ENCODE data around the gene ANKHD1.

Gene ANKHD1

GRCh38 chr5:140545606-140546005, 144.0 kb downstream of the ANKHD1 start:
- no peak for DNase-seq

DNA sequence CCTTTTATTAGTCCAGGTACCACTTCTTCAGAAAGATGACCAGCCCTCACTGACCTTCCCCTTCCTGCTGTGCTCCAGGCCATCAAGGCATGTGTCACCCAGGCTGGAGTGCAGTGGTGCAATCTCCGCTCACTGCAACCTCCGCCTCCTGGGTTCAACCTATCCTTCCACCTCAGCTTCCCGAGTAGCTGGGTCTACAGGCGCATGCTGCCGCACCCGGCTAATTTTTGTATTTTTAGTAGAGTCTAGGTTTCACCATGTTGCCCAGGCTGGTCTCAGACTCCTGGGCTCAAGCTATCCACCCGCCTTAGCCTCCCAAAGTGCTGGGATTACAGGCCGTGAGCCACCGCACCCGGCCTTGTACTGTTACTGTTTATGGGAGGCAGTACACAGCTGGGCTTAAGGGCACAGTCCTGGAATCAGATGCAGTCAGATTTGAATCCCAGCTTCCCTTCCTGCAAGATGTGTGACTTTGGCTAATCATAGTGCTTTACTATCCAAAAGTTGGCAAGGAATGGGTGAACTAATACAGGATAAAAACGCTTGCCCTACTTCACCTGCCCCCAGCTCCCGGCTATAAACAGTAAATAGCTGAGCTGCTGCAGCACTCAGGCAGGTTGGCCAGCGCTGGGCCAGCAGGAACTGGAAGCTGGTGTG, 145.3 kb downstream of the ANKHD1 start:
- DNase-seq, result no peak

DNA sequence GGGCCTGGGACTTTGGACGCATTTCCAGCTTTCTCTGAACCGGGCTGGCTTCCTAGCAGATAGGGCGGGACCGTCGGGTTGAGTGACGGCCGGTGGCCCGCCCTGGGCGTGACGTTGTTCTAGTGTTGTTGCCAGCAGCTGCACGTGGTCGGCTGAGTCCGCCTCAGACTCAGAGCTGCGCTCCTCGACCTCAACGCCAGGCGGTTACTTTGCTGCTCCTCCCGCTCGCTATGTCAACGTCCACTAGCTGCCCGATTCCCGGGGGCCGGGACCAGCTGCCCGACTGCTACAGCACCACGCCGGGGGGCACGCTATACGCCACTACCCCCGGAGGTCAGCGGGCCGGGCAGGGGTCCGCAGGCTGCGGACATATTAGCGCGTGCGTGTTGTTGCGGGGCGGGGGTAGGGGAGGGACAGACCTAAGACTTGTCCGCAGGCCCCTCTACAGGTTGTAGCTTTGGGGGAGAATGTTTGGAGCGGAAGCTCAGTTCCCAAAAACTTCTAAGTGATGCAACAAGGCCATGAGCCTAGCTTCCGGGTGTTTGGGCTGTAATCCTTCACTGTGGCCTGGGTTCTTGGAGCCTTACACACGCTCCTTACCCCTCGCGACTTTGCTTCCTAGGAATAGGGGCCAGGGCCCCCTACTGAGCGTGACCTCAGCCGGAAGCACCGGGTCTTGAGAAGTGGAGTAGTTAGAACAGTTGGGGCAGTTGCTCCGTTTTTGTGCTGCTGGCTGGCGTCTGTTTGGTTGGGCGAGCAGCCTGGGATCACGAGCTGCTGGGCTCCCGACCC, 146.1 kb downstream of the ANKHD1 start, which contains the start of gene EIF4EBP3:
Gene EIF4EBP3, plus strand, starts transcription at position 155 of the 792 bp plus-strand sequence. Its CDS starts 76 bp downstream, at position 231.
- peak; percentile 87 for DNase-seq

DNA sequence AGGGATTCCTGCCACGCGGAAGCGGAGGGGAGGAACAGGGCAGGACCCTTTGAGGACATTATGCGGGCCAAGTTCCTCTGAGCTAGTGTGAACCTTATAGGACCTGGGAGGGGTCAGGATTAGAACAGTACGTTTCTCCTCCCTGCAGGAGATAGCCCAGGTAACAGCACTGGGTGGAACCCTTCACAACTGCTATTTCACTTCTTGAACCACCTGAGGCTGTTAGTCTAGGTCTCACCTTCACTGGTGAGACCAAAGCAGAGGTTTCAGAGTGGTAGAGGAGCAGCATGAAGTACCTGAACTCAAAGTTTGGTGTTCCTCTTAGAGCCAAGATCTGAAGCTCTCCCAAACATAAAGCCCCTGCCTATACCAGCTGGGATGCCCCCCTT, 146.7 kb downstream of the ANKHD1 start:
- DNase-seq, result no peak

DNA sequence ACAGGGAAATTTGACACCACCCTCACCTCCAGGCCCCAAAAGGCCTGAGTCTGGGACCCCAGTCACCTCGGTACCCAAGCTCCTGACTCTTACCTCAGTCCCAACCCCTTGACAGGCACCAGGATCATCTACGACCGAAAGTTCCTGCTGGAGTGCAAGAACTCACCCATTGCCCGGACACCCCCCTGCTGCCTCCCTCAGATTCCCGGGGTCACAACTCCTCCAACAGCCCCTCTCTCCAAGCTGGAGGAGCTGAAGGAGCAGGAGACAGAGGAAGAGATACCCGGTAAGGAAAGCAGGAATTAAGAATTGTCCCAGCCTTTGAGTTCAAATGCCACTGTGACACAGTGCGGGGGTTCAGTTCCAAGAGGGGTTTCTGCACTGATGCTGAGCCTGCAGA, 147.2 kb downstream of the ANKHD1 start:
- no peak for DNase-seq

- DNase-seq, result no peak
These were observed 147.9 kb downstream of the ANKHD1 start for GRCh38 chr5:140549237-140550144.

- DNase-seq, result no peak
These were observed 148.8 kb downstream of the ANKHD1 start for GRCh38 chr5:140550147-140551079.

DNA sequence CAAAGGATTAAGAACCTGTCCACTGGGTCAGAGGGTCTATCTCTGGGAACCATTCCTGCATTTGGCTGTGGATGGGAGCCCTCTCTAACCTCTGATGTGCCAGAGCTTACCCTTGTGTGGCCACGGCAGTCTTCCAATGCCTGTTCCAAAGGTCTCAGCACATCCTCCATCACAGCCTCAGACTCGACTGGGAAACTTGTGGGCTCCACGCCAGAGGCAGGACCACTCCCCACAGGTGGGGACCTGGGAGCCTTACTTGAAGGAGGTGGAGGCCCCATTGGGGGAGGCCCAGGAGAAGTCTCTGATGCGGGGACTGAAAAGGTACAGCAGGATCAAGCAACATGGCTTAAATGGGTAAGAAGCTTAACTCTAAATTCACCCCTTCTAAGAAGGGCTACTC, 150.2 kb downstream of the ANKHD1 start:
- no peak for DNase-seq

- no peak for DNase-seq
These were observed 152.0 kb downstream of the ANKHD1 start for GRCh38 chr5:140553657-140554056.

GRCh38 chr5:140554454-140554853, 152.8 kb downstream of the ANKHD1 start:
- DNase-seq, result no peak

GRCh38 chr5:140555747-140556312, 154.2 kb downstream of the ANKHD1 start:
- no peak for DNase-seq

- no peak for DNase-seq
These were observed 154.8 kb downstream of the ANKHD1 start for GRCh38 chr5:140556438-140556837.

DNA sequence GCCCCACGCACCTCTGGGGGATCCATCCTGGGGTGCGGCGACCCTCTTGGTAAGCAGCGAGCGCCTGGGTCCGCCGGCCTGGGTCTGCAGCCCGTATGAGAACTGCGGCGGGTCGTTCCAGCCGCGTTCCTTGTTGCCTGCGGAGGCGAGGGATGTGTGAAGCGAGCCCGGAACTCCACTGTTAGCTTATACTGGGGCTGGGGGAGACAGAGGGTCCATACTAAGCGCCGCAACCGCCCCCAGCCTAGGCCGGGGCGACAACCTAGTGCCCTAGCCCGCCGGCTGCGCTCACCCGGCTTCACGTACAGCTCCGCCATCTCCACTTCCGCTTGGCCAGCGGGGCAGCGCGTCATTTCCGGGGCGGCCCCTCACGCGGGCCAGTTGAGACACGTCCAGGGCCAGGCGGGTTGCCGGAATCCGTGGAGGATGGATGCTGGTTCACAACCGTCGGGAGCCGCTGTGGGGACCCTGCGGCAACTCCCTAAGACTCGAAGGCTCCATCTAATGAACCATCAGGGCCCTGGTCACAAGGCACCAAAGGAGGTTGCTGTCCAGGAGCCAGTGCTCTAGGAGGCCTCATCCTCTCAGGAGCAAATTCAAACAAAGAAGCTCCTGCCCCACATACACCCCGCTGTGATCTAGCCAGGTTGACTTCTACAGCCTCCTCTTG, 155.6 kb downstream of the ANKHD1 start, which contains the start of gene SRA1:
Gene SRA1, minus strand, starts transcription at position 338 of the 670 bp plus-strand sequence. Its CDS starts 21 bp downstream, at position 317.
- peak; percentile 84 for DNase-seq

DNA sequence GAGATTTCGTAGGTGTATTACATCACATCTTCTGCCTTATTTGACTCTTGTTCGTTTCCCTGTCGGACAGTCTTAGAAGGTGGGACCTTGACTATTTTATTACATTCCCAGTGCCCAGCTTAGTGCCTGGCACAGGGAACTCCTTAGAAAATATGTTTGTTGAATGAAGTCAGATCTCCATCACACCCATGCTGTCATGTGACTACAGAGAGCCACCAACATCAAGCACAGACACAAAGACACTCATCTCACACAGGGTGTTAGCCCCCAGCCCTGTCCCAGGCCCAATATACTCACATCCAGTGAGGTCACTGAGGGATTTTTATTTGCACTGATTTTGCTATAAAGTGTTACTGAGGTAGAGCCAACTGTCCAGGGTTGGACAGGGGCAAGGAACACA, 156.3 kb downstream of the ANKHD1 start:
- DNase-seq, result no peak

DNA sequence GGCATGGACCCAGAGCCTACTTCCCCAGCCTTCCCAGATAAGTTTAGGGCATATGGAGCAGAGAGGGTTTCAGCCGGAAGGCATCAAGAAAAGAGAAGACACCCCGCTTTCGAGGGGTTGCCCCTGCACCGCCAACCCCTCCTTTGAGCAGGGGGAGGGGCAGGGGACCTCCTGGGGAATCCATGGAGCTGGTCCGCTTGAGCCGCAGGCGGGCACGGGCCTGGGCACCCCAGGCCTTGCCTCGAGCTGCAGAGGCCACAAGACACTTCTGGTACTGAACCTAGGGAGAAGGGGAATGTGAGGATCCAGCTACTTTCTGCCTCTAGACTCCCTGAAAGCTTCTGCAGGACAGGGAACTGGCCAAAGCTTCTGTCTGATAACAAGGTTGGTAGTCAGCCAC, 156.9 kb downstream of the ANKHD1 start:
- no peak for DNase-seq

- DNase-seq, result no peak
These were observed 158.6 kb downstream of the ANKHD1 start for GRCh38 chr5:140560227-140560626.

GRCh38 chr5:140561753-140562523, 160.3 kb downstream of the ANKHD1 start:
- DNase-seq, result no peak

DNA sequence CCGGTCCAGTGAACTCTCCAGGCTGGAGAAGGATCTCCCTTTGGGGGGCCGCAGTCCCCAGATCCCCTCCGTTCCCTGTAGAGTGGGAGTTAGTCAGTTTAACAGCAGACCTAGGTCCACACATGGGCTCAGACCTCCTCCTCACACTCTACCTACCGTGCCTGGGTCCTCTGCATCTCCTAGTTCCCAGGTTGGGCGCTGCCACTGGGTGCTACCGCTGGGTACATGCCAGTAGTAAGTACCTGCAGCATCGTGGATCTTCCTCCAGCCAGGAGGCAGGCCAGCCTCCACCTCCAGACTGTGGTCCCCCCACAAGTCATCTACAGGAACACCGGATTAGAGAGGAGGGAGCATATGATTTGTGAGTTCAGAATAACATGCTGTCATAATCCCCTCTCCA, 162.0 kb downstream of the ANKHD1 start:
- no peak for DNase-seq

DNA sequence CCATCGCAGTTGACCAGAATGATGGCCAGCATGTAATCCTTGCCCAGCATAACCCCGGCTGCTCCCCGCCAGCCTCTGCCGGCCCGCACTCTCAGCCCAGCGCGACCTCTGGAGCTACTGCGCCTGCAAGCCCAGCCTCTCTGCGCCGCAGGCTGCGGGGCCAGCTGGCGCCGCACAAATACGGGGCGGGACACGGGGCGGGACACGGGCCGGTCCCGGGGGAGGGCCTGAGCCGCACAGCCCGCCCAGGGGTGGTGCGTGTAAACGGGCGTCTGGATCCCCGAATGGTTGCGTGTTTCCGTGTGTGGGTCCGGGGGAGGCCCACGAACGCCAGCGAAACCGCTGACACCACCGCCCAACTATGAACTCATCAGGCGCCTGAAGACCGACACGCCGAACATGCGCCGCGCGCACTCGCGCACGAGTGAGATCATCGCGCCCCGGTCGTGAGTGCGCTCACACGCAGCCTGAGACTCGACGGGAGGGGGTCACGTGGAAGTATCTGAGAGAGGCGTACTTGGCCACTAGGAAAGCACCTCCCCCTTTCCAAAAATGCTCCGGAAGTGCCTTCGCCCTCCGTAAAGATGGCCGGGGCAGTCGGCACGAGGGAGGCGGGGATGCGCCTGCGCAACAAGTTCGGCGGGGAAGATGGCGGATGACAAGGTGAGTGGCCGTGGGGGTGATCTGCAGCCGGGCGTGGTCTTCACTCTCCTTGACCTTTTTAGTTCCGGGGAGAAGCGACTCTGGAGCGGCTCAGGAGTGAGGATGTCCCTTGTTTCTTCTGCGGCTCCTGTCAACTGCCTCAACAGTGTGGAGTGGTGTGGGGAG, 162.8 kb downstream of the ANKHD1 start, which contains the start of the genes APBB3 and SLC35A4:
Gene APBB3, minus strand, starts transcription at position 403 of the 828 bp plus-strand sequence. Its CDS starts 353 bp downstream, at position 50.
Gene SLC35A4, plus strand, starts transcription at position 633 of the 828 bp plus-strand sequence. CDS start 2,342 bp downstream, outside the sequence.
- peak; percentile 93 for DNase-seq

Data from stimulated activated CD4-positive, alpha-beta T cell treated with anti-CD3 and anti-CD28 coated beads, Interleukin-4, amount 100 ng/mL, for 1 hour (primary cell).